AG04450 (cell line): ENCODE results near the gene PFDN1. TPM values are rescaled to one million over a fixed set of nuclear protein-coding genes. Genes with fewer than 3 reads are reported as not detected.

Experiments
- CTCF ChIA-PET: fragments of 300-600, 350-600 bp; formaldehyde crosslinking; extraction: SDS; loops from one replicate; lab custom pipeline; 2022; ENCODE audit warnings: antibody characterized with exemption, inconsistent platforms; lab: Charles Lee
- POLR2A ChIA-PET: fragments of 350-600 bp; formaldehyde crosslinking; extraction: SDS; loops from one replicate; lab custom pipeline; 2021; ENCODE audit warnings: antibody characterized with exemption, inconsistent platforms; lab: Yijun Ruan, JAX
- DNase-seq: peaks from one replicate; pipeline ENCODE4 v3.0.0-alpha.2; 2011; ENCODE audit warnings: low read depth, low spot score
- H3K27ac ChIP-seq: one replicate; pipeline ENCODE4 v1.5.1; 2012; ENCODE audit warnings: low read depth, low read length, control low read depth
- H3K27me3 ChIP-seq: one replicate; pipeline ENCODE4 v1.6.0; 2012; ENCODE audit warnings: low read length; ENCODE audit not compliant: control insufficient read depth, insufficient read depth
- H3K4me3 ChIP-seq: 2 replicates; pipeline ENCODE4 v1.5.1; 2011; ENCODE audit warnings: mild to moderate bottlenecking, low read depth, low read length, control low read depth
- H3K9me3 ChIP-seq: 2 replicates; pipeline ENCODE4 v1.5.1; 2012; ENCODE audit warnings: low read length; ENCODE audit not compliant: control insufficient read depth, insufficient read depth
- CTCF ChIP-seq: IDR thresholded peaks from 2 replicates; pipeline ENCODE4 v1.5.1; 2011; ENCODE audit warnings: low read depth, low read length, control low read depth, inconsistent platforms
- polyA plus RNA-seq: library from polyadenylated mRNA; depleted of rRNA; stranded (reverse); fragments of >200 nt; gene quantifications from 2 replicates; pipeline ENCODE4 v1.2.3, GENCODE V29; 2011

The PFDN1 gene
- polyA plus RNA-seq, 1 experiment = 112 TPM

GRCh38 chr5:140282266-140282665 is 20.6 kb downstream of the PFDN1 start:
- no peaks in the 10 kb centered on the region for H3K9me3 ChIP-seq
- CTCF ChIA-PET = interaction anchor here (0.6 to 2.8 kb wide), 6 partner anchors 42 to 121 kb away, joined by 3 to 9 read pairs (median 6); no protein-coding TSS in a partner anchor
- no peak overlapping the region for H3K4me3 ChIP-seq
- no peak for TF ChIP-seq CTCF
- H3K27ac ChIP-seq = no peak overlapping the region
- no peak for DNase-seq
- H3K27me3 ChIP-seq = no peaks in the 10 kb centered on the region
- POLR2A ChIA-PET = no interaction called here

GRCh38 chr5:140275837-140276236 is 27.1 kb downstream of the PFDN1 start:
- Histone ChIP-seq H3K9me3 (no peaks in the 10 kb centered on the region), H3K27ac (no peak overlapping the region), H3K27me3 (no peaks in the 10 kb centered on the region), H3K4me3 (no peak overlapping the region)
- POLR2A ChIA-PET = no interaction called here
- no peak for DNase-seq
- no peak for TF ChIP-seq CTCF
- CTCF ChIA-PET = interaction anchor here (0.7 to 1.7 kb wide), 5 partner anchors 30 to 859 kb away, joined by 3 to 12 read pairs (median 3); partner anchors contain the start of genes HBEGF and PCDHB5

GRCh38 chr5:140273401-140273877 is 29.5 kb downstream of the PFDN1 start:
- CTCF ChIA-PET = interaction anchor here (0.6 to 1.8 kb wide), 5 partner anchors 29 to 361 kb away, joined by 4 to 7 read pairs (median 4); no protein-coding TSS in a partner anchor
- DNase-seq = no peak

GRCh38 chr5:140270008-140270407 is 32.9 kb downstream of the PFDN1 start:
- CTCF ChIA-PET = interaction anchor here (1.5 kb wide), 1 partner anchor 30 kb away, joined by 3 read pairs; no protein-coding TSS in a partner anchor

More at GRCh38 chr5:140273401-140273877, 29.5 kb downstream of the PFDN1 start:
- POLR2A ChIA-PET = no interaction called here
- TF ChIP-seq CTCF = no peak
- no peak overlapping the region for H3K4me3 ChIP-seq
- H3K9me3 ChIP-seq = no peaks in the 10 kb centered on the region
- H3K27me3 ChIP-seq = no peaks in the 10 kb centered on the region
- no peak overlapping the region for H3K27ac ChIP-seq

More at GRCh38 chr5:140270008-140270407, 32.9 kb downstream of the PFDN1 start:
- no peaks in the 10 kb centered on the region for H3K27me3 ChIP-seq
- H3K9me3 ChIP-seq = no peaks in the 10 kb centered on the region
- POLR2A ChIA-PET = no interaction called here
- no peak for DNase-seq
- H3K27ac ChIP-seq = no peak overlapping the region
- no peak for TF ChIP-seq CTCF
- no peak overlapping the region for H3K4me3 ChIP-seq
